Right cardiac atrium (tissue), 5 donors: ENCODE data around the gene LELP1. TPM values are rescaled to one million over a fixed set of nuclear protein-coding genes. Genes with fewer than 3 reads are reported as not detected.
"Not testable (repeated sequence)": the region's sequence is repeated elsewhere in the genome, so short reads cannot be mapped to it uniquely, and the experiment has no call there.

ENCODE experiments used
- ATAC-seq, 2 donors: fragments of 200-7000 bp; cut with Tn5 transposase; one replicate each; pipeline versions ENCODE4 v1.8.0 to v1.9.1; 2020; ENCODE audit warnings: moderate library complexity in 2 of 2, mild to moderate bottlenecking in 1 of 2
- DNase-seq, 3 donors: peaks; one replicate each; pipeline ENCODE4 v3.0.0-alpha.2; 2020
- H3K27ac ChIP-seq: one replicate; pipeline ENCODE4 v1.5.1; 2013; ENCODE audit warnings: mild to moderate bottlenecking, low read length, control low read depth, moderate library complexity
- H3K27me3 ChIP-seq: one replicate; pipeline ENCODE4 v1.6.1; 2013; ENCODE audit not compliant: control insufficient read depth, insufficient read depth
- H3K4me1 ChIP-seq: one replicate; pipeline ENCODE4 v1.6.1; 2013; ENCODE audit warnings: low read length; ENCODE audit not compliant: control insufficient read depth, insufficient read depth
- H3K4me3 ChIP-seq: one replicate; pipeline ENCODE4 v1.5.1; 2013; ENCODE audit warnings: low read length, control low read depth
- H3K9me3 ChIP-seq: one replicate; pipeline ENCODE4 v1.6.1; 2013; ENCODE audit warnings: low read length; ENCODE audit not compliant: control insufficient read depth
- WGBS: extraction: QIAGEN DNeasy Blood & Tissue Kit; methylation state at CpG from one replicate; pipeline ENCODE4 v1.1.7; 2013; 5-methylcytosine and 5-hydroxymethylcytosine counted together
- intact Hi-C, 4 donors: fragments of 100-400 bp; cut with DNase I; formaldehyde crosslinking; loops; one replicate each; pipeline versions ENCODE4 v1.11.0 to v1.14.0; 2022 to 2023
- polyA plus RNA-seq: library from polyadenylated mRNA; stranded (reverse); fragments of 200-250 nt; gene quantifications from one replicate; pipeline ENCODE4 v1.2.3, GENCODE V29; 2013
- total RNA-seq, 4 donors: library from RNA; stranded (reverse); fragmentation: NEBNext Ultra II Directional; extraction: Animal tissue kit (Norgen Biotek cat#: 25700); gene quantifications; one replicate each; pipeline ENCODE4 v1.2.1, GENCODE V29; 2021
- donor health status: healthy with polysubstance abuse.
- donor health status: DM: no; HTN: yes; CAD: no.
- donor health status: DM: no; HTN: no; CAD: no.
- donor health status: DM: no; HTN: yes; CAD: no; lungs with severe emphysema.
- donor health status: DM: yes; HTN: yes; CAD: no.

Gene LELP1
- total and polyA plus RNA-seq, 5 donors: not detected

DNA sequence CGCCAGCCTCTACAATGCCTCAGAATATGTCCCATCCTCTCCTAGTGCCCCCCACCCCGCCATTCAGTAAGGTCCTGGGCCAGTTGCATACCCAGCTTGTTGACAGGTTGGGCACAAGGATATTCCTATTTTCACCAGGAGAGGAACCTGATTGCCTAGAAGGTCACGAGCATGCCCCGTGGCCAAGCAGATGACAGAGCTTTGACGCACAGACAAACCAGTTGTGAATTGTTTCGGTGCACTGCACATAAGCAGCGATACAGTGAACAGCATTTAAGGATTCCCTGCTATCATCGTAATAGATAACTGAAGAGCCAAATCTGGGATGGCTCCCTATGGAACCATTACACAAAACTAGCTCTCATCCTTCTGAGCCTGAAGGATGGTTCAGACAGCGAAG lies 3.4 kb downstream of the LELP1 start:
- Histone ChIP-seq H3K27me3 (no peaks in the 10 kb centered on the region), H3K9me3 (no peaks in the 10 kb centered on the region)
- intact Hi-C loops: no loop called here

DNA sequence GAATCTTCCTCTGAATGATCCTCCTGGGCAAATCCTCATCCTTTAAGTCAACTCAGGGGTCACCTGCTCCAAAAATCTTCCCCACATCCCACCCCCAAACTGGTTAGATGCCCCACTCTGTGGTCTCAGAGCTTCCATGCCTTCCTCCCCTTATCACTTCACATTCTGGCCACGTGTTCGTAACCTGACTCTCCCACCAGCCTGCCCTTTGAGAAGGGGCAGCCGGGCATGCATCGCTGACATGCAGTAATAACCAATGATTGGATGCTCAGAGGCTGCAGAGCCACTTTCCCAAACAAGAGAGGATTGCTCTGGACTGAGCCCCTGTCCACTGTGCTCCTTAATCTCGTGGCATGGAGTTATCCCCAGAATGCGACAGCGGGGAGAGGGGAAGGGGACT lies 7.0 kb downstream of the LELP1 start:
- H3K27ac ChIP-seq: no peak overlapping the region
- WGBS: 57% methylated on average over 7 of the region's 7 CpGs
- no peak overlapping the region for H3K4me3 ChIP-seq
- no peaks in the 10 kb centered on the region for H3K27me3 ChIP-seq
- no peaks in the 10 kb centered on the region for H3K9me3 ChIP-seq
- intact Hi-C loops: no loop called here
- H3K4me1 ChIP-seq: no peaks in the 10 kb centered on the region
- ATAC-seq: no peak
- DNase-seq: no peak

More for the DNA sequence above, 3.4 kb downstream of the LELP1 start:
- ATAC-seq (no peak), DNase-seq (no peak)
- Histone ChIP-seq H3K4me1 (no peaks in the 10 kb centered on the region), H3K4me3 (no peak overlapping the region), H3K27ac (no peak overlapping the region)
- 75% methylated on average over 9 of the region's 9 CpGs for WGBS

DNA sequence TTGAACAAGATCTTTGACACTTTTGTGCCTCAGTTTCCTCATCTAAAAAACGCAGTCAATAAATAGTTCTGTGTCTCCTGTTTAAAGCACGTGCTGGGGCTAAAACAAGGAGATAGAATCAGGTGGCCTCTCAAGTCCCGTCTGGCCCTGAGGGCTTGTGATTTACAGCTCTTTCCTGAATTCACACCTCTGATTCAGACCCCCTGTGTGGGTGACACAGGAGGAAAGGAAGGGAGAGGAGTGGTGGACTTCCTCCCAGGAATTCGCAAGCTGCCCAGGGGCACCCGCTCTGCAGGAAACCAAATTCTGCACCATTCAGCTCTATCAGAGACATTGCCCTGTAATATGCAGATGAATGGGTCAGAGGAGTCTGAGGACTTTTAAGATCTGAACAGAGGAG lies 9.0 kb downstream of the LELP1 start:
- no peaks in the 10 kb centered on the region for H3K27me3 ChIP-seq
- 55% methylated on average over 5 of the region's 5 CpGs for WGBS
- H3K4me3 ChIP-seq: no peak overlapping the region
- intact Hi-C loops: no loop called here
- ATAC-seq: no peak
- H3K4me1 ChIP-seq: no peaks in the 10 kb centered on the region
- no peak overlapping the region for H3K27ac ChIP-seq
- no peaks in the 10 kb centered on the region for H3K9me3 ChIP-seq
- DNase-seq: no peak

DNA sequence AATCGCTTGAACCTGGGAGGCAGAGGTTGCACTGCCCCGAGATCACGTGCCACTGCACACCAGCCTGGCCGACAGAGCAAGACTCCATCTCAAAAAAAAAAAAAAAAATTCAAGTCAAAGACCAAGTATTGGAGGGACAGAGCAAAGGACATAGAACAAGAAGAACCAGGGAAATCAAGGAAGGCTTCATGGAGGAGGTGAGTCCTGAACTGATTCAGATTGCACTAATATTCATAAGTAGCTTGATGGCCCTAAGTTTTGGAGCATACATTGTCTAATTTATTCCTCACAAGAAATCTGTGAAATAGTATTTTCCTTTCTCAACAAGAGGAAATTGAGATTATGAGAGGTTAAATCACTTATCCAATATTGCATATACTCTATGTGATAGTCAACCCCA lies 10.3 kb downstream of the LELP1 start:
- Histone ChIP-seq H3K4me1 (no peaks in the 10 kb centered on the region), H3K27ac (no peak overlapping the region), H3K27me3 (no peaks in the 10 kb centered on the region), H3K4me3 (no peak overlapping the region), H3K9me3 (no peaks in the 10 kb centered on the region)
- WGBS: 96% methylated on average over 4 of the region's 4 CpGs
- ATAC-seq: no peak
- no peak for DNase-seq
- intact Hi-C loops: no loop called here

DNA sequence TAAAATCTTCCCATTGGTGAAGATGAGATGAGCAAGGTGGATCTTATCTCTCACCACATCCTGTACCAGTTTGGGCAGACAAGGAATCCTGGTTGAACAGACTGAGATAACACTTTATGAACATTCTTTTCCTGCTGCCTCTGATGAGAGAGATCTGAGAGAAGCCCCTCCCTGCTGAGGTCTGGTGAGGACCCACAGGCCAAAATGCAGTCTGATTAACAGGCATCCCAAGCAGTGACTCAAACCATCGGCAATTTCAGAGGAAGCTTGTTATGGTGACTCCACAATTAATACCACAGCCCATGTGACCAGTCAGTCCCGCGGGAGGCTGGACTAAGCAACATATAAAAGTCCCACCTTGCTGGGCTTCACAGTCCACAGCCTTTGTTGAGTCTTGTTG lies 14.0 kb downstream of the LELP1 start, which contains the start of gene PRR9:
Gene PRR9 (plus strand): TSS at position 373 of the 400 bp plus-strand sequence. CDS start 561 bp downstream, outside the sequence.
- Histone ChIP-seq H3K9me3 (no peaks in the 10 kb centered on the region), H3K27me3 (no peaks in the 10 kb centered on the region), H3K27ac (no peak within 1 kb of the TSS), H3K4me1 (no peaks in the 10 kb centered on the region), H3K4me3 (no peak within 1 kb of the TSS)
- WGBS: 83% methylated on average over 3 of the region's 3 CpGs
- intact Hi-C loops: no loop called here
- DNase-seq: no peak
- no peak for ATAC-seq

DNA sequence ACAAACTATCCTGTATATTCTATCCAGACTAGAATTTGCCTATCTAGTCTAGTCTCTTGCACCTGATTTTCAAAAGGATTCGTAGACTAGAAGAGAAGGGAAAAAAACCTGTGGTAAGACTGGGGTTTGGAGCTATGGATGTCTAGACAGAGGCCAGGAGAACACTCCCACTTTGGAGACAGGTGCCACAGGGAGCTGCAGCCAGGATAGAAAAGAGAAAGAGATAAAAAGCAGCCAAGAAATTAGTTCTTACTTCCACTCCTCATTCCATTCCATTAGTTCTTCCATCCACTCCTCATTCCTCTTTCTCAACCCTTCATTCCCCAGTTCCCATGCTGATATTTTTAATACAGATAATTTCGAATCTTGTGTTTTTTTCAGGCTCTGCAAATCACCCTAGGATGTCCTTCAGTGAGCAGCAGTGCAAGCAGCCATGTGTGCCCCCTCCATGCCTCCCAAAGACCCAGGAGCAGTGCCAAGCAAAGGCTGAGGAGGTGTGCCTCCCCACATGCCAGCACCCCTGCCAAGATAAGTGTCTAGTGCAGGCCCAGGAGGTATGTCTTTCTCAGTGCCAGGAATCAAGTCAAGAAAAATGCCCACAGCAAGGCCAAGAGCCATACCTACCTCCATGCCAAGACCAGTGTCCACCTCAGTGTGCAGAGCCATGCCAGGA lies 14.7 kb downstream of the LELP1 start:
- Histone ChIP-seq H3K4me1 (no peaks in the 10 kb centered on the region), H3K9me3 (no peaks in the 10 kb centered on the region), H3K27ac (no peak overlapping the region), H3K27me3 (no peaks in the 10 kb centered on the region), H3K4me3 (no peak overlapping the region)
- WGBS: 52% methylated on average over 2 of the region's 2 CpGs
- intact Hi-C loops: no loop called here
- DNase-seq (no peak), ATAC-seq (no peak)

DNA sequence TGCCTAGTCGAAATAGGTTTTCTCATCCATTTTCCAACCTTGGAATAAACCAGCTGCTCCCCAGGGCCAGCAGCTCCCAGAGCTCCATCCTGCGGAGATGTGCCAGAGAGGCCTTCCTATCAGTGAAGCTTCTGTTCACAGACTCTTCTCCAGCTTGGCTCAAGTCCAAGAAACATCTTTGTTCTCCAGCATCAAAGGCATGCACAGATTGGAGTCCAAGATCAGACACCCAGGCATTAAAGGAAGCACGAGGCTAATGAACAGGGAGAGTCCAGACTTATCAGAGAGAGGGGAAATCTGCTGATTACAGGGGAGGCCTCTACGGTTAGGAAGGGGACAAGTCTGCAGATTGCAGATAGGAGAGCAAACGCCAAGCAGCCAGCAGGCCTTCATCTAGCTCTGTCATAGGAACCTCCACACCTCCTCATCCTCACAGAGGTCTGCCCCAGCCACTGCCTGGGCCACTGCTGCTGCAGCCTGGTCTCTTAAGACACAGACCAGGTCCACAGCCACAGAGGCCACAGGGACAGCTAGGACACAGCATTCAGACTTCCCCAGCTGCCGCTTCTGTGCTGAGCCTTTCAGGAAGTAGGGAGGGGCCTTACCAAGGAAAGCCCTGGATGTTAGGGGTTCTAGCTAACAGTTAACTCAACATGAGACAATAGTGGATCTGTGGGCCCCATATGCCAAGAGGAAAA lies 17.5 kb downstream of the LELP1 start:
- intact Hi-C loops: loop anchor here in 3 of 4 donors (5.0 to 10.0 kb wide), 3 partner anchors 346 to 353 kb away; partner anchors contain the start of gene SMCP (in 1 of the 3)
- 21% methylated on average over 6 of the region's 6 CpGs for WGBS
- ATAC-seq (no peak), DNase-seq (no peak)
- Histone ChIP-seq H3K9me3 (no peaks in the 10 kb centered on the region), H3K27me3 (no peaks in the 10 kb centered on the region), H3K4me1 (no peaks in the 10 kb centered on the region), H3K4me3 (no peak overlapping the region), H3K27ac (no peak overlapping the region)

DNA sequence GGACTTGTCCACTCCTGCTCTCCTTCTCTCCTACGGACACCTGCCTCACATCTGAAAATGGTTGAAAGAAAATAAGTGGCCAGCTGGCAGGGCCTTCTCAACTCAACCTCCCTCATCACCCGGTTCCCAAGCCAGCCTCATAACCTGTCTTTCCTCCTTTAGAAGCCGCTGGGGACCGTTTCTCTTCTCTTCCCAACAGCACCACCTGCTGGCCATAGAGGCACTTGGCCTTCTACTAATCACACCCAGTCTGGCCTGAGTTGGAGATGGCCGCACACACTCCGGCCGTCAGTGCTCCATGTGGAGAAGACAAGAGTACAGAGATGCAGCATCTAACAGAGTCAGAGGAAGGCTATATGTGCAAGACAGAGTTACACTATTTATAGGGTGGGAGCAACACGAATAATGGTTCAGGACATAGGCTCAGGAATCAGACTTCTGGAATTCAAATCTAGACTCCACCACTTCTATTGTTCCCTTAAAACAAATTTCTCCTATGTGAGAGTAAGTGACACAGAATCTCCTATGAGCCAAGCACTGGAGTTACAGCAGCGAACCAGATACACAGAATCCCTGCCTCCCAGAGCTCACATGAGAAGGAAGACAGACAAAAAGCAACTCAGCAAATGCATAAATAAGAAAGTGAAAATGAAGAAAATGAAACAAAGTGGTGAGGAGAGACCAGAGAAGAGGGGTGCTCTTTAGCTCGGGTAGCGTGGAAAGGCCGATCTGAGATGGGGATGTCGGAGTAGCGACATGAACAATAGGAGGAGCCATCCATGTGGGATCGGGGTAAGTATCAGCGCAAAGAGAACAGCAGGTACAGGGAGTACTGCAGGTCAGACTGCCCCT lies 20.0 kb downstream of the LELP1 start:
- H3K27me3 ChIP-seq, H3K4me3 ChIP-seq, H3K27ac ChIP-seq, H3K9me3 ChIP-seq, H3K4me1 ChIP-seq: not testable (repeated sequence)
- WGBS: 42% methylated on average over 16 of the region's 16 CpGs
- intact Hi-C loops: loop anchor here in 3 of 4 donors (5.0 to 10.0 kb wide), 3 partner anchors 348 to 356 kb away; partner anchors contain the start of gene SMCP (in 1 of the 3)
- peak; percentile 81 to 84 for ATAC-seq
- DNase-seq: peak; percentile 47 to 84 (median 80)

DNA sequence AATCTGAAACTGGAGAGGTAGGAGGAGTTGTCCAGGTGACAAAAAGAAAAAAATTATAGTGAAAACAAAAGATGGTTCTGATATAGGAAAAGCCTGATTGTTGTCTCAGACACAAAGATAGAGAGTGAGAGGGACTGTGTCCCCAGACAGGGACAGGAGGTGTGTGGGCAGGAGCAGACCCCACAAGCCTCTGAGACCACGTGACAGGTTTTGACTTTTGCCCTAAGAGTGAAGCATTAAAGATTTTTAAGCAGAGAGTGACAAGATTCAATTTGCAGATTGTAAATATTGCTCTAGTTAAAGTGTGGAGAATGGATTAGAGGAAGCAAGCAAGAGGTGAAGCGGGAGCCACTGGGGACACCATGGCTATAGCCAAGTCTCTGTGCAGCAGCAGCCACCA lies 24.6 kb downstream of the LELP1 start:
- Histone ChIP-seq H3K9me3 (no peaks in the 10 kb centered on the region), H3K27ac (no peak overlapping the region), H3K27me3 (no peaks in the 10 kb centered on the region), H3K4me1 (no peaks in the 10 kb centered on the region), H3K4me3 (no peak overlapping the region)
- DNase-seq: no peak
- 68% methylated on average over 2 of the region's 2 CpGs for WGBS
- intact Hi-C loops: loop anchor here in 1 of 4 donors (10.0 kb wide), 1 partner anchor 353 kb away; the partner anchor contains the start of gene SMCP
- no peak for ATAC-seq

DNA sequence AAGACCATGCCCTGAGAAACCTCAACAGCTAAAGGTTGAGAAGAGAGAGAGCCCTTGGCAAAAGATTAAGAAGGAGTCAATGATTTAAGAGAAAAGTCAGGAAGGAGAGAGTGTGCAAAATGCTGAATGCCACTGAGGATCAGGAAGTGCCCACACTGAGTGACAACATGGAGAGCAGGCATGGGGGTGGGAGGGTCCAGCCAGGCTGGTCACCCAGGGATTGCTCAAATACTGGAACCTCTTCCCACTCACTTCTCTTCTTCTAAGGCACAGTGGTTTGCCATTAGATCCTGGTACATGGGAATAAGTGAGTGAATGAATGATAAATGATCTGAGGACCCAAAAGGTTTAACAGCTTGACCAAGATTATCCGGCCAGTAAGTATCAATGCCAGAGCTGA lies 25.3 kb downstream of the LELP1 start:
- no peak overlapping the region for H3K4me3 ChIP-seq
- 87% methylated on average over 1 of the region's 1 CpG for WGBS
- H3K27me3 ChIP-seq: no peaks in the 10 kb centered on the region
- H3K4me1 ChIP-seq: no peaks in the 10 kb centered on the region
- no peak for ATAC-seq
- no peak for DNase-seq
- H3K9me3 ChIP-seq: no peaks in the 10 kb centered on the region
- no peak overlapping the region for H3K27ac ChIP-seq
- intact Hi-C loops: loop anchor here in 1 of 4 donors (10.0 kb wide), 1 partner anchor 354 kb away; the partner anchor contains the start of gene SMCP
